KMS-11 (cell line): ENCODE data around the gene KIZ.

Experiments used
- H2AFZ ChIP-seq: fragments of 200-600 bp; sonication (generic); 2 replicates; pipeline ENCODE4 v1.6.1; 2016; ENCODE audit warnings: antibody characterized with exemption, mixed run types, low read depth
- H3K27ac ChIP-seq: fragments of 200-600 bp; sonication (generic); 2 replicates; pipeline ENCODE4 v1.6.1; 2016; ENCODE audit warnings: mild to moderate bottlenecking, mixed run types
- H3K27me3 ChIP-seq: fragments of 200-600 bp; sonication (generic); 2 replicates; pipeline ENCODE4 v1.6.1; 2017; ENCODE audit warnings: mild to moderate bottlenecking, low read depth, mixed run types, moderate library complexity; ENCODE audit not compliant: insufficient read depth
- H3K36me3 ChIP-seq: fragments of 200-600 bp; sonication (generic); 2 replicates; pipeline ENCODE4 v1.6.1; 2017; ENCODE audit warnings: mild to moderate bottlenecking, mixed run types; ENCODE audit not compliant: insufficient read depth
- H3K4me1 ChIP-seq: fragments of 200-600 bp; sonication (generic); 2 replicates; pipeline ENCODE4 v1.6.1; 2016; ENCODE audit warnings: mild to moderate bottlenecking, low read depth, mixed run types; ENCODE audit not compliant: poor library complexity, severe bottlenecking
- H3K4me2 ChIP-seq: fragments of 200-600 bp; sonication (generic); 2 replicates; pipeline ENCODE4 v1.7.0; 2016; ENCODE audit warnings: mild to moderate bottlenecking, mixed run types
- H3K4me3 ChIP-seq: fragments of 200-600 bp; sonication (generic); IDR thresholded peaks from 2 replicates; pipeline ENCODE4 v1.6.1; 2017; ENCODE audit warnings: low read depth, low read length, mixed read lengths; ENCODE audit not compliant: insufficient read depth
- H3K79me2 ChIP-seq: fragments of 200-600 bp; sonication (generic); 2 replicates; pipeline ENCODE4 v1.6.1; 2016; ENCODE audit warnings: low read depth, mixed run types; ENCODE audit not compliant: insufficient read depth
- H3K9ac ChIP-seq: fragments of 200-600 bp; sonication (generic); 2 replicates; pipeline ENCODE4 v1.6.1; 2016; ENCODE audit warnings: mild to moderate bottlenecking, mixed run types
- H4K20me1 ChIP-seq: fragments of 200-600 bp; sonication (generic); 2 replicates; pipeline ENCODE4 v1.6.1; 2016; ENCODE audit warnings: mild to moderate bottlenecking, mixed run types; ENCODE audit not compliant: insufficient read depth
- TF ChIP-seq, protein P1 (sequence below): fragments of 200-600 bp; sonication (generic); conservative IDR thresholded peaks from 2 replicates; pipeline ENCODE4 v1.6.1; 2017; ENCODE audit warnings: low read depth, mild to moderate bottlenecking, antibody characterized with exemption, low read length, moderate library complexity, mixed read lengths

KIZ gene

DNA sequence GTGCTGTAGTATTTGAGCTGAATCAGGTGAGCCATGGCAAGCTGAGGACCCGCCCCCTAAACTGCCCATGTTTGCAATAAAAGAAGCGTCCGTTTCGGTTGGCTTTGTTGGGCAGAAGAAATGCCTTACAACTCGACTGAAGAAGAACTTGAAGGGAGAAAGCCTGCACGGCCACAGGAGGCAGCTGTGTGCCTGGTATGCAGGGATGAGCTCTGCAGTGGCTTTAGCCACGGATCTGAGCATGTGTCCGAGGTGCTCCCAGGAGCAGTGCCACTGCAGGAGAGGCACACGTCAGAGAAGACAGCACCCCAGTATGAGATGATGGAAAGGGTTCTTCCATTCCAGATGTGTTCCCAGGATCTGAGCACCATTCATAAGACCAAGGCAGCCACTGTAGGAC lies 23.5 kb downstream of the KIZ start:
- no peaks in the 10 kb centered on the region for H4K20me1 ChIP-seq
- TF ChIP-seq, protein P1, sequence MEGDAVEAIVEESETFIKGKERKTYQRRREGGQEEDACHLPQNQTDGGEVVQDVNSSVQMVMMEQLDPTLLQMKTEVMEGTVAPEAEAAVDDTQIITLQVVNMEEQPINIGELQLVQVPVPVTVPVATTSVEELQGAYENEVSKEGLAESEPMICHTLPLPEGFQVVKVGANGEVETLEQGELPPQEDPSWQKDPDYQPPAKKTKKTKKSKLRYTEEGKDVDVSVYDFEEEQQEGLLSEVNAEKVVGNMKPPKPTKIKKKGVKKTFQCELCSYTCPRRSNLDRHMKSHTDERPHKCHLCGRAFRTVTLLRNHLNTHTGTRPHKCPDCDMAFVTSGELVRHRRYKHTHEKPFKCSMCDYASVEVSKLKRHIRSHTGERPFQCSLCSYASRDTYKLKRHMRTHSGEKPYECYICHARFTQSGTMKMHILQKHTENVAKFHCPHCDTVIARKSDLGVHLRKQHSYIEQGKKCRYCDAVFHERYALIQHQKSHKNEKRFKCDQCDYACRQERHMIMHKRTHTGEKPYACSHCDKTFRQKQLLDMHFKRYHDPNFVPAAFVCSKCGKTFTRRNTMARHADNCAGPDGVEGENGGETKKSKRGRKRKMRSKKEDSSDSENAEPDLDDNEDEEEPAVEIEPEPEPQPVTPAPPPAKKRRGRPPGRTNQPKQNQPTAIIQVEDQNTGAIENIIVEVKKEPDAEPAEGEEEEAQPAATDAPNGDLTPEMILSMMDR, result no peak
- no peak overlapping the region for H3K4me2 ChIP-seq

DNA sequence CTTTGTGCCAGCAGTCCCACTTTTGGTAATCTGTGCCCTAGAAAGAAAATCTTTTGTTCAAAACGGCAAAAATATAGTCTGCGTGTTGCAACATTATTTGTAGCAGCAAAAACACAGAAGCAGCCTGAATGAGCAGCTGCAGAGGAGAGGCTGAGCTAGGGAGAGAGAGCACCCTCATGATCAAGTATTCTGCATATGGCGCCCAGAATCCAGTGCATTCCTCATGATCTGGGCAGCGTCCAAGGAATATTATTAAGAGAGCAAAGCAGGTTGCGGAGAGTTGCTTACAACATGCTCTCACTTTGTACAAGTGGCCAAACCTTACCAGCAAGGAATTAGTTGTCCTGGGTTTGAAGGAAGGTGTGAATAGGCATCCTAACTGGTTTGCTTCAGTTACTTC lies 25.9 kb downstream of the KIZ start:
- Histone ChIP-seq H3K79me2 (no peaks in the 10 kb centered on the region), H3K4me1 (no peaks in the 10 kb centered on the region), H4K20me1 (no peaks in the 10 kb centered on the region), H3K36me3 (no peaks in the 10 kb centered on the region), H2AFZ (no peak overlapping the region), H3K4me2 (no peak overlapping the region), H3K4me3 (no peak overlapping the region), H3K9ac (no peak overlapping the region), H3K27me3 (no peaks in the 10 kb centered on the region), H3K27ac (no peak overlapping the region)
- TF ChIP-seq, protein P1, result no peak

More for the DNA sequence above, 23.5 kb downstream of the KIZ start:
- no peak overlapping the region for H3K9ac ChIP-seq
- no peak overlapping the region for H3K27ac ChIP-seq
- no peak overlapping the region for H3K4me3 ChIP-seq
- H3K4me1 ChIP-seq, result no peaks in the 10 kb centered on the region
- no peaks in the 10 kb centered on the region for H3K27me3 ChIP-seq
- no peaks in the 10 kb centered on the region for H3K36me3 ChIP-seq
- H3K79me2 ChIP-seq, result no peaks in the 10 kb centered on the region
- no peak overlapping the region for H2AFZ ChIP-seq

DNA sequence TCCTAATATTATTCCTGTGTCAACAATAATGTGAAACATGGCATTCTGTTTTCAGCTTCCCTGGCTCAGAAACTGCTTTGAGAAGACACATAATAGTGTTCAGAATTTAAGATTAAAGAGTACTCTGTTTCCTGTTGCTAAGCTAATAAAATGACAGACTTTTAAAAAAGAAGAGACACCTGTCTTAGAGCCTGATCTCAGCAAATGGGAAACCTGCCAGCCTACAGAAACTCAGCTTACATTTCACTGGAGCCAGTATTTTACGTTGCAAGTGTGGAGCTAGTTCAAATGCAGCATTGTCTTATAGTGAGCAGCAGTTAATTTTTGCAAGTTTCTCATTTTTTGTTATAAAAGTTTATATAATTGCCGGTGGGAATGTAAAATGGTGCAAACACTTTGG lies 28.8 kb downstream of the KIZ start:
- Histone ChIP-seq H3K27ac (no peak overlapping the region), H4K20me1 (no peaks in the 10 kb centered on the region), H3K4me3 (no peak overlapping the region), H3K9ac (no peak overlapping the region), H3K79me2 (no peaks in the 10 kb centered on the region), H3K27me3 (no peaks in the 10 kb centered on the region), H3K36me3 (no peaks in the 10 kb centered on the region), H2AFZ (no peak overlapping the region), H3K4me2 (no peak overlapping the region), H3K4me1 (no peaks in the 10 kb centered on the region)
- TF ChIP-seq, protein P1, result no peak

DNA sequence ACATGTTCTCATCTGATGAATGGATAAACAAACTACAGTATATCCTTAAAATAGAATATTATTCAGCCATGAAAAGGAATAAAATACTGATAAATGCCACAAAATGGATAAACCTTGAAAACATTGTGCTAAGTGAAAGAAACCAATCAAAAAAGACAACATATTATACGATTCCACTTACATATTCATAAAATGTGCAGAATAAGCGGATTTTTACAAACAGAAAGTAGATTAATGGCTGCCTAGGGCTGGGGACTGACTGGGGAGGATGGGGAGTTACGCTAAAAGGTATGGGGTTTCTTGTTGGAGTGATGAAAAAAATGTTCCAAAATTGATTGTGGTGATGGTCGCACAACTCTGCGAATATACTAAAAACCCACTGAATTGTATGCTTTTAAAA lies 29.4 kb downstream of the KIZ start:
- TF ChIP-seq, protein P1, result no peak
- no peaks in the 10 kb centered on the region for H3K4me1 ChIP-seq
- H3K4me3 ChIP-seq, result no peak overlapping the region

More for the DNA sequence above, 29.4 kb downstream of the KIZ start:
- Histone ChIP-seq H3K36me3 (no peaks in the 10 kb centered on the region), H3K79me2 (no peaks in the 10 kb centered on the region), H3K27ac (no peak overlapping the region), H3K4me2 (no peak overlapping the region), H3K27me3 (no peaks in the 10 kb centered on the region), H4K20me1 (no peaks in the 10 kb centered on the region), H3K9ac (no peak overlapping the region), H2AFZ (no peak overlapping the region)
